ENCODE results near the gene METTL18. TPM values are rescaled to one million over a fixed set of nuclear protein-coding genes. Genes with fewer than 3 reads are reported as not detected.

Gene METTL18
- total and polyA plus RNA-seq, 8 donors, result 6.8 to 12.9 (median 8.5) TPM; not detected in 2

- 52 to 59% (median 58%) methylated on average over 4 of the region's 4 CpGs for WGBS, 5 donors
- peak in 1 of 2 donors; percentile 62 for DNase-seq
- H3K36me3 ChIP-seq, result peaks cover 0 to 43% (median 35%) of the 10 kb centered on the region in 4 donors
- no peak overlapping the region for H3K27ac ChIP-seq
- intact Hi-C loops (cut with DNase I; ENCODE audit: low total_unique reads), result no loop called here
- no peak overlapping the region for H3K4me3 ChIP-seq
- H3K9me3 ChIP-seq, result no peaks in the 10 kb centered on the region
- no peaks in the 10 kb centered on the region for H3K4me1 ChIP-seq
- H3K27me3 ChIP-seq, result no peaks in the 10 kb centered on the region
- TF ChIP-seq POLR2A (IDR thresholded peaks at IDR 0.05) (no peak), POLR2AphosphoS5 (IDR thresholded peaks at IDR 0.05) (no peak), CTCF (IDR thresholded peaks at IDR 0.05) (peak in 4 of 7 experiments; percentile 26 to 56 (median 38))
Observed at GRCh38 chr1:169809370-169810095, 14.8 kb upstream of the METTL18 start.

GRCh38 chr1:169804941-169805340 lies 10.2 kb upstream of the METTL18 start:
- WGBS, 5 donors, result 87 to 98% (median 97%) methylated on average over 2 of the region's 2 CpGs
- no peaks in the 10 kb centered on the region for H3K27me3 ChIP-seq
- no peak for DNase-seq
- peaks cover 0 to 59% (median 51%) of the 10 kb centered on the region in 4 donors for H3K36me3 ChIP-seq
- H3K27ac ChIP-seq, result no peak overlapping the region
- H3K4me3 ChIP-seq, result no peak overlapping the region
- H3K4me1 ChIP-seq, result no peaks in the 10 kb centered on the region
- no peak for TF ChIP-seq POLR2A (IDR thresholded peaks at IDR 0.05)
- TF ChIP-seq CTCF (IDR thresholded peaks at IDR 0.05), result no peak
- no peak for TF ChIP-seq POLR2AphosphoS5 (IDR thresholded peaks at IDR 0.05)
- TF ChIP-seq EP300 (IDR thresholded peaks at IDR 0.05), result no peak
- H3K9me3 ChIP-seq, result no peaks in the 10 kb centered on the region
- intact Hi-C loops (cut with DNase I; ENCODE audit: low total_unique reads), result no loop called here

GRCh38 chr1:169802888-169803287 lies 8.2 kb upstream of the METTL18 start:
- Histone ChIP-seq H3K9me3 (no peaks in the 10 kb centered on the region), H3K27me3 (no peaks in the 10 kb centered on the region), H3K36me3 (peaks cover 0 to 49% (median 43%) of the 10 kb centered on the region in 4 donors), H3K4me1 (no peaks in the 10 kb centered on the region), H3K4me3 (no peak overlapping the region), H3K27ac (no peak overlapping the region)
- intact Hi-C loops (cut with DNase I; ENCODE audit: low total_unique reads), result no loop called here
- TF ChIP-seq POLR2AphosphoS5 (IDR thresholded peaks at IDR 0.05), result no peak
- no peak for TF ChIP-seq POLR2A (IDR thresholded peaks at IDR 0.05)
- no peak for TF ChIP-seq EP300 (IDR thresholded peaks at IDR 0.05)
- TF ChIP-seq CTCF (IDR thresholded peaks at IDR 0.05), result no peak
- DNase-seq, result no peak

GRCh38 chr1:169797281-169797680 lies 2.6 kb upstream of the METTL18 start:
- no peak for TF ChIP-seq POLR2A (IDR thresholded peaks at IDR 0.05)
- intact Hi-C loops (cut with DNase I; ENCODE audit: low total_unique reads), result no loop called here
- H3K36me3 ChIP-seq, result peaks cover 0 to 7% (median 3%) of the 10 kb centered on the region in 4 donors
- H3K4me3 ChIP-seq, result no peak overlapping the region
- H3K27ac ChIP-seq, result no peak overlapping the region
- 92 to 97% (median 95%) methylated on average over 5 of the region's 5 CpGs for WGBS, 5 donors
- no peaks in the 10 kb centered on the region for H3K27me3 ChIP-seq
- no peak for DNase-seq
- H3K4me1 ChIP-seq, result peaks cover 6 to 27% (median 20%) of the 10 kb centered on the region in 4 donors
- H3K9me3 ChIP-seq, result no peaks in the 10 kb centered on the region

GRCh38 chr1:169796274-169796810 lies 1.6 kb upstream of the METTL18 start:
- Histone ChIP-seq H3K27ac (no peak overlapping the region), H3K27me3 (no peaks in the 10 kb centered on the region), H3K36me3 (peaks cover 0 to 7% (median 2%) of the 10 kb centered on the region in 4 donors), H3K9me3 (no peaks in the 10 kb centered on the region), H3K4me1 (peaks cover 6 to 31% (median 20%) of the 10 kb centered on the region in 4 donors), H3K4me3 (no peak overlapping the region)
- intact Hi-C loops (cut with DNase I; ENCODE audit: low total_unique reads), result no loop called here
- TF ChIP-seq POLR2A (IDR thresholded peaks at IDR 0.05), result no peak
- TF ChIP-seq CTCF (IDR thresholded peaks at IDR 0.05), result no peak
- no peak for TF ChIP-seq POLR2AphosphoS5 (IDR thresholded peaks at IDR 0.05)
- TF ChIP-seq EP300 (IDR thresholded peaks at IDR 0.05), result no peak
- no peak for DNase-seq
- WGBS, 5 donors, result 74 to 82% (median 80%) methylated on average over 7 of the region's 7 CpGs

Measured in stomach (tissue), 9 donors.